MM.1S (cell line): ENCODE data around the gene CIB2.

Source experiments
- EZH2 ChIP-seq: fragments of 300-600 bp; sonication (generic); optimal IDR thresholded peaks from 2 replicates; pipeline ENCODE3; 2017; ENCODE audit warnings: low read depth, mild to moderate bottlenecking, antibody characterized with exemption, low read length, mixed read lengths
- EZH2phosphoT487 ChIP-seq: fragments of 300-600 bp; sonication (generic); IDR thresholded peaks from 2 replicates; pipeline ENCODE4 v1.6.1; 2018; ENCODE audit warnings: antibody characterized with exemption, low read length
- TF ChIP-seq, protein P1 (sequence below): fragments of 300-600 bp; sonication (generic); IDR thresholded peaks from 2 replicates; pipeline ENCODE4 v1.5.1; 2016; ENCODE audit warnings: antibody characterized with exemption, low read length, mixed read lengths

DNA sequence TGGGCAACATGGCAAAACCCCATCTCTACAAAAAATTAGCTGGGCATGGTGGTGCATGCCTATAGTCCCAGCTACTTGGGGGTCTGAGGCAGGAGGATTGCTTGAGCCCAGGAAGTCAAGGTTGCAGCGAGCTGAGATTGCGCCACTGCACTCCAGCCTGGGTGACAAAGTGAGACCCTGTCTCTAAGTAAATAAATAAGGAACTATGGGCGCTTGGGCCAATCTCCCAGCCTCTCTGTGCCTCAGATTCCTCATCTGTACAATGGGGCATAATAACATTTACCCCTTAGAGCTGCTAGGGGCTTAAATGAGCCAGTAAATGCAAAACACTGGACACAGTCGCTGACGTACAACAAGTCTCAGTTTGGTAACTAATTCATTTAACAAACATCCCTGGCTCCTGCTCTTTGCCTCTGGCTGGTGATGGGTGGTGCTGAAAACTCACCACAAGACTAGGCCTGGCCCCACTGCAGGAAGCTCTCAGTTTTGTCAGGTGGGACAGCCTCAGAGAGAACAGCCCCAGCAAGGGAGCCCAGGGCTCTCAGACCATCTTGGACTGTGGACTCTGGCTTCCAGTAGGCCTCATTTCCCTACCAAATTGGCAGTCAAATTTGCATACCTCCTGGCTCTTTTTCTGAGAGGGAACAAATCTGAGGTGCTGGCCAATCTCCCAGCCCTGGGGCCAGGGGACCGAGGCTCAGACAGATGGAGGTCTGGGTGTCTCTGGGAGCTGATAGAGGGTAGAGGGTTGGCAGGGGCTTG lies 47.4 kb downstream of the CIB2 start:
- no peak for TF ChIP-seq EZH2
- TF ChIP-seq, protein P1, sequence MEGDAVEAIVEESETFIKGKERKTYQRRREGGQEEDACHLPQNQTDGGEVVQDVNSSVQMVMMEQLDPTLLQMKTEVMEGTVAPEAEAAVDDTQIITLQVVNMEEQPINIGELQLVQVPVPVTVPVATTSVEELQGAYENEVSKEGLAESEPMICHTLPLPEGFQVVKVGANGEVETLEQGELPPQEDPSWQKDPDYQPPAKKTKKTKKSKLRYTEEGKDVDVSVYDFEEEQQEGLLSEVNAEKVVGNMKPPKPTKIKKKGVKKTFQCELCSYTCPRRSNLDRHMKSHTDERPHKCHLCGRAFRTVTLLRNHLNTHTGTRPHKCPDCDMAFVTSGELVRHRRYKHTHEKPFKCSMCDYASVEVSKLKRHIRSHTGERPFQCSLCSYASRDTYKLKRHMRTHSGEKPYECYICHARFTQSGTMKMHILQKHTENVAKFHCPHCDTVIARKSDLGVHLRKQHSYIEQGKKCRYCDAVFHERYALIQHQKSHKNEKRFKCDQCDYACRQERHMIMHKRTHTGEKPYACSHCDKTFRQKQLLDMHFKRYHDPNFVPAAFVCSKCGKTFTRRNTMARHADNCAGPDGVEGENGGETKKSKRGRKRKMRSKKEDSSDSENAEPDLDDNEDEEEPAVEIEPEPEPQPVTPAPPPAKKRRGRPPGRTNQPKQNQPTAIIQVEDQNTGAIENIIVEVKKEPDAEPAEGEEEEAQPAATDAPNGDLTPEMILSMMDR, result no peak
- no peak for TF ChIP-seq EZH2phosphoT487
